Measurements from ENCODE around the gene KAT6B.

The KAT6B gene

DNA sequence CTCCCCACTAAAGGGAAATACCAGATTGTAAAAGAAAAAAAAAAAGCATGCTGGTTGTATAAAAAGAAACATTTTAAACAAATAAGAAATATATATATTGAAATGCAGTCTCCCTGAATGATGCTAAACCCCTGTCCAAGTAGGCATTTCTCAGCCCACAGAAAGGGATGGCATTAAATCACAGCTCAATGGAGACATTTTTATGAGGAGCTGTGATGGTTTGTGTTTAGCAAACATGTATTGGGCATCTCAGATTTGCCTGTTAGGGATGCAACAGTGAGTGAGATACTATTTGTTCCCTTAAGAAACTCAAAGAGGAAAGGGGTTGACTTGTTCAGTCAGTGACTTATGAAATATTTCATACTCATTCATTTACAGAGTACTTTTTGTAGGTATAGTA, 51.5 kb downstream of the KAT6B start:
- H3K4me3 ChIP-seq (ENCODE audit: low read length): no peak overlapping the region
- TF ChIP-seq, protein P1, sequence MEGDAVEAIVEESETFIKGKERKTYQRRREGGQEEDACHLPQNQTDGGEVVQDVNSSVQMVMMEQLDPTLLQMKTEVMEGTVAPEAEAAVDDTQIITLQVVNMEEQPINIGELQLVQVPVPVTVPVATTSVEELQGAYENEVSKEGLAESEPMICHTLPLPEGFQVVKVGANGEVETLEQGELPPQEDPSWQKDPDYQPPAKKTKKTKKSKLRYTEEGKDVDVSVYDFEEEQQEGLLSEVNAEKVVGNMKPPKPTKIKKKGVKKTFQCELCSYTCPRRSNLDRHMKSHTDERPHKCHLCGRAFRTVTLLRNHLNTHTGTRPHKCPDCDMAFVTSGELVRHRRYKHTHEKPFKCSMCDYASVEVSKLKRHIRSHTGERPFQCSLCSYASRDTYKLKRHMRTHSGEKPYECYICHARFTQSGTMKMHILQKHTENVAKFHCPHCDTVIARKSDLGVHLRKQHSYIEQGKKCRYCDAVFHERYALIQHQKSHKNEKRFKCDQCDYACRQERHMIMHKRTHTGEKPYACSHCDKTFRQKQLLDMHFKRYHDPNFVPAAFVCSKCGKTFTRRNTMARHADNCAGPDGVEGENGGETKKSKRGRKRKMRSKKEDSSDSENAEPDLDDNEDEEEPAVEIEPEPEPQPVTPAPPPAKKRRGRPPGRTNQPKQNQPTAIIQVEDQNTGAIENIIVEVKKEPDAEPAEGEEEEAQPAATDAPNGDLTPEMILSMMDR (conservative IDR thresholded peaks at IDR 0.05; ENCODE audit: low read length): no peak
- no peak for DNase-seq (ENCODE audit: low read depth)

DNA sequence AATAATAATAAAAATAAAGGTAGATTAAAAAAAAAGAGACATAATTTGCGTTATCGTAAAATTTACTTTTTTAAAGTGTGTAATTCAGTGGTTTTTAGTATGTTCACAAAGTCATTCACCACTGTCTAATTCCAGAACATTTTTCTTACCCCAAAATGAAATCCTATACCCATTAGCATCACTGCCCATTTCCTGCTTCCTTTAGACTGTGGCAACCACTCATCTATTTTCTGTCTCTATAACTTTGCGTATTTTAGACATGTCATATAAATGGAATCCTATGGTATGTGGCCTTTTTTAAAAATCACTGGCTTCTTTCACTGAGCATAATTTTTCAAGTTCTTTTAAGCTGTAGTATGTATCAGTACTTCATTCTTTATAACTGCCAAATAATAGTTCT, 53.6 kb downstream of the KAT6B start:
- peak; percentile 16 for DNase-seq (ENCODE audit: low read depth)
- TF ChIP-seq, protein P1 (conservative IDR thresholded peaks at IDR 0.05; ENCODE audit: low read length): no peak
- no peak overlapping the region for H3K4me3 ChIP-seq (ENCODE audit: low read length)

DNA sequence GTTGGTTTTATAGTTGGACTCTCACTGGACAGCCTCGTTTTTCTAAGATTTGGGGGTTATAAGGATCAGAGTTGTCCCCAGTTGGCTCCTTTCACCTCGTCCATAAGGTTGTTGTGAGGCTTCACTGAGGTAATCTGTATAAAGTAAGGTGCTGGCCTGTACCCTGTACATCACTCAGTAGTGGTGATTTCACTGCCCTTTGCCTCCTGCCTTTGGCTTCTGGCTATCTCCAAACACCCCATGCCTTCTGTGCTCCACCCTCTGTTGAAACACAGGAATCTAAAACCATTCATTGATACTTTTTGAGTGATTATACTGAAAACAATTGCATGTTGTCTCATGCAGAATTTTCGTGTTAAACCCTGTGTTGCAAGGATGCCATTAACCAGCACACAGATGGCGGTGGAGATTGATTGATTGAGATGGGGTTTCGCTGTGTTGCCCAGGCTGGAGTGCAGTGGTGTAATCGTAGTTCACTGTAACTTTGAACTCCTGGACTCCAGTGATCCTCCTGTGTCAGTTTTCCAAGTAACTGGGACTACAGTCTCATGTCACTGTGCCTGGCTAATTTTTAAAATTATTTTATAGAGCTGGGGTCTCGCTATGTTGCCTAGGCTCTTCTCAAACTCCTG, 55.0 kb downstream of the KAT6B start:
- no peak overlapping the region for H3K4me3 ChIP-seq (ENCODE audit: low read length)
- TF ChIP-seq, protein P1 (conservative IDR thresholded peaks at IDR 0.05; ENCODE audit: low read length): no peak
- DNase-seq (ENCODE audit: low read depth): no peak

DNA sequence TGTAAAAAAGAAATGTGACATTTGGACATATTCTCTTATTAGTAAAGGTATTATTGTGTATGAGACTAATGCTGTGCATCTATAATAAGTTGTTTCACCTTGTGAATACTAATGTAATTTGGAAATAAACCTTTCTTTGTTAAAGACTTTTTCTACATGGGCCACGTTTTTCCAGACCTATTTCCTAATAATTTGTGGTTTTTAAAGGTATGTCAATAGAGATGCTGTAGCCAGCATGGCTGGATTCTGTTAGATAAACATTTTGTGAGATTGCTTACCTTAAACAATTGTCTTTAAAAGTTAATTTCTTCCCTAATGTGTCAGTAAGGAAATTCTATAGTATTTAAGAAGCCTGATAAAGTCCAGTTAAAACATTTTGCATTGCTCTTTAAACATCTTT, 56.0 kb downstream of the KAT6B start:
- peak; percentile 24 for DNase-seq (ENCODE audit: low read depth)
- no peak overlapping the region for H3K4me3 ChIP-seq (ENCODE audit: low read length)
- TF ChIP-seq, protein P1 (conservative IDR thresholded peaks at IDR 0.05; ENCODE audit: low read length): no peak

DNA sequence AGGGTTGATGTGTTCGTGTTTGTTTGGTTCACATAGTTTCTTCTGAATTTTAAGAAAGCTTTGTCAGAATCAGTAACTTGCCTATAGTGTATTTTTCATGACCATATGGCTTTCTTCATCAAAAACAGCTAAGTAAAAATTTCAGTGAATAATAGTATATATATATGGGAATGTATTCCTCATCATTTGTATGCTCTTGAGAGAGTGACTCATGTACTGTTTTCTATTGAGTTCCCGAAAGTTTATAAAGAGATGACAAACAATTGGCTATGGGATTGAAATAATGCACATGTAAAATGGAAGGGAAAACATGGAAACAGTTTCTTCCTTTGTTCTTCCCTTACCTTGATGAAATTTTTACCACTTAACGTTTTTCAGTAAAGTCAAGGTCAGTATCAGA, 56.4 kb downstream of the KAT6B start:
- H3K4me3 ChIP-seq (ENCODE audit: low read length): no peak overlapping the region
- DNase-seq (ENCODE audit: low read depth): no peak
- TF ChIP-seq, protein P1 (conservative IDR thresholded peaks at IDR 0.05; ENCODE audit: low read length): no peak

DNA sequence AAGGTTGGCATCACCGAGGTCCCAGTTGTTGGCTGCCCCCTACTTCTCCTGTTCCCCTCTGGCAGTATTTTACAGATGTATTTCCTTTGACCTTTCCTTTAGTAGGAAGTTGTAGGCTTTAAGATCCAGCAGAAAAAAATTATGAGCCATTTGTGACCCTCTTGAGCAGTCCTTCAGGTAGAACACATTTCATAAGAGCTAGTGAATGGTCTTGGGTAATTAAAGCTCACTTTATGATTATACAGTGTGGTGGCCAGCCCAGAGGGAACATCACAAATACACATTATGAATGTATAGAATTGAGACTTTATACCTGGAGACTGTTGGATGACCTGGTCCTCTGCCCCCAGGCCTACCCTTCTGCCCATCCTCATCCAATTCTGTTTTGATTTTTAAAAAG, 57.0 kb downstream of the KAT6B start:
- TF ChIP-seq, protein P1 (conservative IDR thresholded peaks at IDR 0.05; ENCODE audit: low read length): no peak
- no peak overlapping the region for H3K4me3 ChIP-seq (ENCODE audit: low read length)
- no peak for DNase-seq (ENCODE audit: low read depth)

DNA sequence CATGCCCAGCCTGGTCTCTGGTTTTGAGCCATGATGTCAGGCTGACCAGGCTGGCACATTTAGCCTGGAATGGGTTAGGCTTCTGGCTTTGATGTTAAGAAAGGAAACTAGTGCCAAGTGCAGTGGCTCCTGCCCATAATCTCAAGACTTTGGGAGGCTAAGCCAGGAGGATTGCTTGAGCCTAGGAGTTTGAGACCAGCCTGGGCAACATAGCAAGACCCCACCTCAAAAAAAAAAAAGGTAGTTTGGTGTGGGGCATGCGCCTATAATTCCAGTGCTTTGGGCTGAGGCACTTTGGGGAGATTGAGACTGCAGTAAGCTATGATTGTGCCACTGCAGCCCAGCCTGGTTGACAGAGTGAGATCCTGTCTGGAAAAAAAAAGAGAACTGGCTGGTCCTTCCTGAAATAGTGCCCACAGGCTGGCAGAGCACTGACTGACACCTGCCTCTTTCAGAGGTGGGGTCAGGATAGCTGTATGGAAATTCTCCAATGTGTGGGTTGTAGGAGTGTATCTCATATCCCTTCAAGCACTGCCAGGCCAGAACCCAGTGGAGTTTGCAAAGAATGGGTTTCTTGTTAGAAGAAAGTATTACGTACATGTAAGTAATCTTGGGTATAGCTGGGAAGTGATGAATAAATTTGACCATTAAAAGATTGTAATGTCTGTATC, 61.3 kb downstream of the KAT6B start:
- TF ChIP-seq, protein P1 (conservative IDR thresholded peaks at IDR 0.05; ENCODE audit: low read length): no peak
- no peak for DNase-seq (ENCODE audit: low read depth)
- H3K4me3 ChIP-seq (ENCODE audit: low read length): no peak overlapping the region

All from AG10803 (cell line).